ENCODE measurements around the gene RGS1. TPM values are rescaled to one million over a fixed set of nuclear protein-coding genes. Genes with fewer than 3 reads are reported as not detected.

RGS1 gene
- total RNA-seq, 4 donors from 2014 or later: 38.5 to 160 (median 49.8) TPM

DNA sequence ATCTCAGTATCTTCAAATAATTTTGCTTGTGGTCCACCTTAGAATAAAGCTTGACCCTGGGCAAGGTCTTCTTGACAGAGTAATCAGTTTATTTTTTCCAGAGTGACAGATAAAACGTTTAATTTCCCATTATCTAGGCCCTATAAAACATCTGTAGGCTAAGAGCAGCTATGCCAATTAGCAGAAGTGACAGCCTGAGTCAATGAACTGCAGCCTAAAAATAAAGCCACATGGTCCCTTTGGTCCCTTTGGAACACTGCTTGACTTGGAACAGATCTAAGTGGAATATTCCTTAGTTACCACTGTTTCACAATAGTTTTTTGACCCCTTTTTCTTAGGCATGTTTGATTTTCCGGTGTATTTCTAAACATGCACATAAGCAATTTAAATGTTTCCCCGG is 54.0 kb downstream of the RGS1 start:
- H3K36me3 ChIP-seq: no peaks in the 10 kb centered on the region
- H3K4me1 ChIP-seq: peaks cover 0 to 3% (median 0%) of the 10 kb centered on the region in 4 donors
- H3K27me3 ChIP-seq: no peaks in the 10 kb centered on the region
- in situ Hi-C loops (cut with MboI; ENCODE audit: low pct_ligation_motif_present in 1 of 4, low pct_unique_long_range_greater_than_20kb in 1 of 4, low sequenced_read_pairs in 3 of 4) (no loop called here), intact Hi-C loops (cut with DNase I; ENCODE audit: low total_unique reads) (no loop called here)
- 75 to 93% methylated on average over 2 to 3 of the region's 3 CpGs for WGBS, 2 donors (ENCODE audit: low coverage in 1 of 2)
- H3K9me3 ChIP-seq: no peaks in the 10 kb centered on the region
- TF ChIP-seq POLR2AphosphoS5 (IDR thresholded peaks at IDR 0.05) (no peak), EP300 (IDR thresholded peaks at IDR 0.05; ENCODE audit: low read depth) (no peak), CTCF (IDR thresholded peaks at IDR 0.05) (no peak), POLR2A (IDR thresholded peaks at IDR 0.05) (no peak)
- no peak overlapping the region for H3K27ac ChIP-seq
- H3K4me3 ChIP-seq: no peak overlapping the region
- no peak for DNase-seq

Other genes starting within 250 kb of the RGS1 start
- gene RGS13, start 60.4 kb downstream of the RGS1 start, total RNA-seq: 1 to 10 TPM in 2 of 4 donors, not detected in 2; 1.2 to 1.3 TPM
- gene RGS2, start 233.3 kb downstream of the RGS1 start, total RNA-seq: 100 to 1,000 TPM in 1 of 4 donors, 10 to 100 TPM in 3; 22.1 to 132 (median 68.9) TPM

All from transverse colon (tissue), 4 donors.